HEK293 (cell line): ENCODE data around the gene FOXP1.
A peak's percentile ranks its signal among the peaks of the same experiment; 100 is the strongest.

Experiments used
- CTCF ChIA-PET: fragments of 350-600 bp; formaldehyde crosslinking; extraction: SDS; loops from one replicate; lab custom pipeline; 2021; ENCODE audit warnings: antibody characterized with exemption; lab: Yijun Ruan, JAX
- POLR2A ChIA-PET: fragments of 300-600 bp; formaldehyde crosslinking; extraction: SDS; loops from one replicate; lab custom pipeline; 2020; ENCODE audit warnings: antibody characterized with exemption, inconsistent platforms; lab: Yijun Ruan, JAX
- H3K27ac ChIP-seq: fragments of 200-500 bp; sonication (Bioruptor generic); 2 replicates; pipeline ENCODE4 v1.5.1; 2014; ENCODE audit warnings: low read depth, low read length, control low read depth, inconsistent platforms; ENCODE audit errors: extremely low read depth
- H3K36me3 ChIP-seq, 2 experiments: fragments of 200-500 bp in 1 of 2; sonication (Bioruptor generic) in 1 of 2; 1 replicate in 1 of 2; 2 replicates in 1 of 2; pipeline ENCODE4 v1.5.1; 2014 to 2017; ENCODE audit warnings: inconsistent platforms in 2 of 2, low read length in 2 of 2; ENCODE audit not compliant: control insufficient read depth in 2 of 2, insufficient read depth in 1 of 2
- H3K4me1 ChIP-seq: fragments of 200-500 bp; sonication (Bioruptor generic); 2 replicates; pipeline ENCODE4 v1.5.1; 2014; ENCODE audit warnings: mild to moderate bottlenecking, low read length, inconsistent platforms; ENCODE audit not compliant: control insufficient read depth, insufficient read depth
- H3K4me3 ChIP-seq: 2 replicates; pipeline ENCODE4 v1.5.1; 2011; ENCODE audit warnings: low read depth, mild to moderate bottlenecking, control low read depth, low read length, moderate library complexity
- H3K9me3 ChIP-seq: fragments of 200-500 bp; sonication (Bioruptor generic); 2 replicates; pipeline ENCODE4 v1.5.1; 2014; ENCODE audit warnings: low read depth, low read length, inconsistent platforms; ENCODE audit not compliant: control insufficient read depth, insufficient read depth
- GLIS2 ChIP-seq: fragments of 450-650 bp; formaldehyde crosslinking; IDR thresholded peaks from 2 replicates; pipeline ENCODE4 v1.5.1; 2016; ENCODE audit warnings: missing biosample characterization, missing genetic modification characterization
- HOXA7 ChIP-seq: sonication (generic); formaldehyde crosslinking; IDR thresholded peaks from 2 replicates; pipeline ENCODE4 v1.8.1; 2022; ENCODE audit warnings: missing genetic modification reagents, borderline replicate concordance
- KLF1 ChIP-seq: fragments of 450-650 bp; formaldehyde crosslinking; IDR thresholded peaks from 2 replicates; pipeline ENCODE4 v1.5.1; 2016; ENCODE audit warnings: missing biosample characterization, missing genetic modification characterization
- SCRT1 ChIP-seq: fragments of 450-650 bp; formaldehyde crosslinking; IDR thresholded peaks from 2 replicates; pipeline ENCODE4 v1.5.1; 2016; ENCODE audit warnings: missing biosample characterization, missing genetic modification characterization, borderline replicate concordance
- SCRT2 ChIP-seq: fragments of 450-650 bp; formaldehyde crosslinking; IDR thresholded peaks from 2 replicates; pipeline ENCODE4 v1.5.1; 2016; ENCODE audit warnings: missing biosample characterization, missing genetic modification characterization
- SP2 ChIP-seq: fragments of 450-650 bp; formaldehyde crosslinking; IDR thresholded peaks from 2 replicates; pipeline ENCODE4 v1.5.1; 2016; ENCODE audit warnings: missing biosample characterization, missing genetic modification characterization
- TCF7L2 ChIP-seq: IDR thresholded peaks from 2 replicates; pipeline ENCODE4 v1.6.1; 2011; ENCODE audit warnings: low read depth, mild to moderate bottlenecking, inconsistent platforms, low read length, moderate library complexity, borderline replicate concordance
- ZBTB1 ChIP-seq: fragments of 450-650 bp; formaldehyde crosslinking; IDR thresholded peaks from 2 replicates; pipeline ENCODE4 v1.5.1; 2016; ENCODE audit warnings: missing biosample characterization, missing genetic modification characterization
- ZNF274 ChIP-seq, 2 experiments: fragments of 200-500 bp in 1 of 2; fragments of 450-650 bp in 1 of 2; sonication (Bioruptor generic) in 1 of 2; formaldehyde crosslinking in 1 of 2; IDR thresholded peaks; 2 replicates each; pipeline versions ENCODE4 v1.5.1 to v1.6.1; 2014 to 2016; ENCODE audit warnings: borderline replicate concordance in 1 of 2, inconsistent platforms in 1 of 2, low read length in 1 of 2, missing biosample characterization in 1 of 2, missing genetic modification characterization in 1 of 2
- ZNF311 ChIP-seq: fragments of 450-650 bp; formaldehyde crosslinking; IDR thresholded peaks from 2 replicates; pipeline ENCODE4 v1.5.1; 2017; ENCODE audit warnings: missing biosample characterization, missing genetic modification characterization, borderline replicate concordance
- ZNF394 ChIP-seq: fragments of 450-650 bp; formaldehyde crosslinking; IDR thresholded peaks from 2 replicates; pipeline ENCODE4 v1.5.1; 2016; ENCODE audit warnings: missing biosample characterization, missing genetic modification characterization, mild to moderate bottlenecking, moderate library complexity, borderline replicate concordance
- ZNF510 ChIP-seq: fragments of 450-650 bp; formaldehyde crosslinking; IDR thresholded peaks from 2 replicates; pipeline ENCODE4 v1.5.1; 2018; ENCODE audit warnings: mild to moderate bottlenecking, missing genetic modification characterization, missing biosample characterization; ENCODE audit not compliant: insufficient replicate concordance
- ZNF600 ChIP-seq: fragments of 450-650 bp; formaldehyde crosslinking; IDR thresholded peaks from 2 replicates; pipeline ENCODE4 v1.5.1; 2016; ENCODE audit warnings: missing biosample characterization, missing genetic modification characterization
- ZNF658 ChIP-seq: fragments of 450-650 bp; formaldehyde crosslinking; IDR thresholded peaks from 2 replicates; pipeline ENCODE4; 2016; ENCODE audit warnings: missing biosample characterization, missing genetic modification characterization
- ZSCAN16 ChIP-seq: fragments of 450-650 bp; formaldehyde crosslinking; IDR thresholded peaks from 2 replicates; pipeline ENCODE4 v1.5.1; 2016; ENCODE audit warnings: missing biosample characterization, missing genetic modification characterization
- TF ChIP-seq, protein P1 (sequence below): fragments of 450-650 bp; formaldehyde crosslinking; IDR thresholded peaks from 2 replicates; pipeline ENCODE4 v1.5.1; 2016; ENCODE audit warnings: missing biosample characterization, missing genetic modification characterization
- TF ChIP-seq, protein P2 (sequence below): fragments of 450-650 bp; formaldehyde crosslinking; IDR thresholded peaks from 2 replicates; pipeline ENCODE4 v1.5.1; 2017; ENCODE audit warnings: missing biosample characterization, missing genetic modification characterization
- TF ChIP-seq, protein P3 (sequence below): fragments of 450-650 bp; formaldehyde crosslinking; IDR thresholded peaks from 2 replicates; pipeline ENCODE4 v1.5.1; 2016; ENCODE audit warnings: missing biosample characterization, missing genetic modification characterization

FOXP1 gene

DNA sequence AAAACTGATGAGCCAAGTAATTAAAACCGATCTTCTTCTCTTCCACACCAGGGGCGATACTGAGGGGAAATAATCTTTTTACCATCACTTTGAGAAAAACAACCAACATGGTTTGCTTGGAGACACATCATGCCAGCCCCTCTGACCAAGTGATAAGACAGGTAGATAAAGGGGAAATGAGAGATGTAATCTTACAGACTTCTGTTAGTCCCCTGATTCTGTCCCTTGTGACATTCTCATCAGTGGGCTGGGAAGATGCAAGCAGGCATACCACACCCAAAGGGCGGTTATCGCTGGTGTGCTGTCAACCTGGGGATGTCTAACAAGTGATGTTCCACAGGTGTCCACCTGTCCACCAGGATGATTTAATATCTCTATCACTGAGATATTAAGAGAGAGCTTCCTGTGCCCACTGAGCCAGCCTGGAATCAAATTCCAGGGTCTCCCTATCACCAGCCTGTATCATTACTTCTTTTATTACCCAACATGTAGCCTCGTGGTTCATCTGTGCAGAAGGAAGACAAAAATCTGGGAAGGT lies 315.0 kb downstream of the FOXP1 start:
- ChIA-PET CTCF (no interaction called here), POLR2A (no interaction called here)
- H3K4me3 ChIP-seq = no peak overlapping the region
- no peaks in the 10 kb centered on the region for H3K36me3 ChIP-seq
- H3K27ac ChIP-seq = no peak overlapping the region
- TF ChIP-seq SCRT2 (peak; percentile 71), KLF1 (tag by site-specific recombination) (no peak), SCRT1 (tag by site-specific recombination) (peak; percentile 76; the same call in 1 of the 2 replicates), ZNF311 (no peak), ZBTB1 (no peak)
- no peaks in the 10 kb centered on the region for H3K4me1 ChIP-seq
- no peaks in the 10 kb centered on the region for H3K9me3 ChIP-seq

DNA sequence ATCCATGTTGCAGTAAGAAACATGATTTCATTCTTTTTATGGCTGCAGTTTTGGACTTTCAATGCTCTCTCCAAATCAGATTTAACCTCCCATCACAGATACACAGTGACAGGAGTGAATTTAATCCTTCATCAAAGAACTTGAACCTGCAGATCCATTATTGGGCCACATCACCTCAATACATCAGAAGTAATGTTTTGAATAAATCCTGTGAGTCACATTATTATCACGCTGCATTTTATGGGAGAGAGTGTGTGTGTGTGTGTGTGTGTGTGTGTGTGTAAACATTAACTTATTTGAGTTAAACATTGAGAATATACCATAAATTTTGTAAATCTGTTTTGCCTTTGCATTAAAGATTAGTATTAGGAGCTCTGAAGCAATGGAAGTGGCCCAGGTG lies 316.7 kb downstream of the FOXP1 start:
- Histone ChIP-seq H3K27ac (no peak overlapping the region), H3K4me3 (no peak overlapping the region), H3K36me3 (no peaks in the 10 kb centered on the region), H3K9me3 (no peaks in the 10 kb centered on the region), H3K4me1 (no peaks in the 10 kb centered on the region)
- POLR2A ChIA-PET = no interaction called here
- CTCF ChIA-PET = interaction anchor here (0.7 kb wide), 1 partner anchor 19 kb away, joined by 3 read pairs; no protein-coding TSS in a partner anchor
- TF ChIP-seq ZNF510 (tag by site-specific recombination) = no peak
- TF ChIP-seq, protein P1, sequence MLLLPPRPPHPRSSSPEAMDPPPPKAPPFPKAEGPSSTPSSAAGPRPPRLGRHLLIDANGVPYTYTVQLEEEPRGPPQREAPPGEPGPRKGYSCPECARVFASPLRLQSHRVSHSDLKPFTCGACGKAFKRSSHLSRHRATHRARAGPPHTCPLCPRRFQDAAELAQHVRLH (tag by site-specific recombination) = no peak
- no peak for TF ChIP-seq SP2 (tag by site-specific recombination)
- no peak for TF ChIP-seq ZNF658 (tag by site-specific recombination)
- no peak for TF ChIP-seq HOXA7 (CRISPR knock-in tag)
- TF ChIP-seq, protein P2, sequence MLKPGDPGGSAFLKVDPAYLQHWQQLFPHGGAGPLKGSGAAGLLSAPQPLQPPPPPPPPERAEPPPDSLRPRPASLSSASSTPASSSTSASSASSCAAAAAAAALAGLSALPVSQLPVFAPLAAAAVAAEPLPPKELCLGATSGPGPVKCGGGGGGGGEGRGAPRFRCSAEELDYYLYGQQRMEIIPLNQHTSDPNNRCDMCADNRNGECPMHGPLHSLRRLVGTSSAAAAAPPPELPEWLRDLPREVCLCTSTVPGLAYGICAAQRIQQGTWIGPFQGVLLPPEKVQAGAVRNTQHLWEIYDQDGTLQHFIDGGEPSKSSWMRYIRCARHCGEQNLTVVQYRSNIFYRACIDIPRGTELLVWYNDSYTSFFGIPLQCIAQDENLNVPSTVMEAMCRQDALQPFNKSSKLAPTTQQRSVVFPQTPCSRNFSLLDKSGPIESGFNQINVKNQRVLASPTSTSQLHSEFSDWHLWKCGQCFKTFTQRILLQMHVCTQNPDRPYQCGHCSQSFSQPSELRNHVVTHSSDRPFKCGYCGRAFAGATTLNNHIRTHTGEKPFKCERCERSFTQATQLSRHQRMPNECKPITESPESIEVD = no peak

DNA sequence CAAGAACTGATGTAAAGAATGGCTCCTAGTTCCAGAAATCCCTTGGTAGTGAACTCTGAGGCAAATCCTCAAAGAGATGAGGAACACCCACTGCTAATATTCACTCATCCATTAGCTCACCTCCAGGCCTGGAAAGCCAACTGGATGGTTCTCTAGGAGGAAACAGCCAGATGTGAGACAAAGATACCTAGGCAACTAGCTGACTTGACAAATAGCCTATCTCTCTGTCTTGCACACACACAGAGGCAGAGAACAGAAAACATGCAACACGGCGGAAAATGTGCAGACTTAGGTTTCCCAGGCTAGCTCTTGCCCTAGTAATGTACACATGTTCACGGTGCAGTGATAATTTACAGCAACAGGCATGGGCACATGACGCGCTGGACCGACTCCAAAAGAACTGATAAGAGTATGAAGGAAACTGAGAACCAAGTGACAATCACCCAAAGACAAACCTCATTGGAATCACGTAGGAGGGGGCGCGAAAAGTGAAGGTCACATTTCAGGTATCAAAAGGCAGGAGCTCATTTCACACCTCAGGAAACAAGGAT lies 318.1 kb downstream of the FOXP1 start:
- H3K9me3 ChIP-seq = no peaks in the 10 kb centered on the region
- POLR2A ChIA-PET = no interaction called here
- H3K27ac ChIP-seq = no peak overlapping the region
- TF ChIP-seq ZNF600 = no peak
- TF ChIP-seq, protein P3, sequence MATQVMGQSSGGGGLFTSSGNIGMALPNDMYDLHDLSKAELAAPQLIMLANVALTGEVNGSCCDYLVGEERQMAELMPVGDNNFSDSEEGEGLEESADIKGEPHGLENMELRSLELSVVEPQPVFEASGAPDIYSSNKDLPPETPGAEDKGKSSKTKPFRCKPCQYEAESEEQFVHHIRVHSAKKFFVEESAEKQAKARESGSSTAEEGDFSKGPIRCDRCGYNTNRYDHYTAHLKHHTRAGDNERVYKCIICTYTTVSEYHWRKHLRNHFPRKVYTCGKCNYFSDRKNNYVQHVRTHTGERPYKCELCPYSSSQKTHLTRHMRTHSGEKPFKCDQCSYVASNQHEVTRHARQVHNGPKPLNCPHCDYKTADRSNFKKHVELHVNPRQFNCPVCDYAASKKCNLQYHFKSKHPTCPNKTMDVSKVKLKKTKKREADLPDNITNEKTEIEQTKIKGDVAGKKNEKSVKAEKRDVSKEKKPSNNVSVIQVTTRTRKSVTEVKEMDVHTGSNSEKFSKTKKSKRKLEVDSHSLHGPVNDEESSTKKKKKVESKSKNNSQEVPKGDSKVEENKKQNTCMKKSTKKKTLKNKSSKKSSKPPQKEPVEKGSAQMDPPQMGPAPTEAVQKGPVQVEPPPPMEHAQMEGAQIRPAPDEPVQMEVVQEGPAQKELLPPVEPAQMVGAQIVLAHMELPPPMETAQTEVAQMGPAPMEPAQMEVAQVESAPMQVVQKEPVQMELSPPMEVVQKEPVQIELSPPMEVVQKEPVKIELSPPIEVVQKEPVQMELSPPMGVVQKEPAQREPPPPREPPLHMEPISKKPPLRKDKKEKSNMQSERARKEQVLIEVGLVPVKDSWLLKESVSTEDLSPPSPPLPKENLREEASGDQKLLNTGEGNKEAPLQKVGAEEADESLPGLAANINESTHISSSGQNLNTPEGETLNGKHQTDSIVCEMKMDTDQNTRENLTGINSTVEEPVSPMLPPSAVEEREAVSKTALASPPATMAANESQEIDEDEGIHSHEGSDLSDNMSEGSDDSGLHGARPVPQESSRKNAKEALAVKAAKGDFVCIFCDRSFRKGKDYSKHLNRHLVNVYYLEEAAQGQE (tag by site-specific recombination) = no peak
- no peak for TF ChIP-seq ZNF394 (tag by site-specific recombination)
- no peak for TF ChIP-seq ZSCAN16 (tag by site-specific recombination)
- TF ChIP-seq GLIS2 (tag by site-specific recombination) = no peak
- TF ChIP-seq ZNF274 (IDR thresholded peaks at IDR 0.05; ENCODE audit: low read length) = no peak
- TF ChIP-seq ZNF274 (tag by site-specific recombination; IDR thresholded peaks at IDR 0.05; ENCODE audit: borderline replicate concordance) = no peak
- no peak for TF ChIP-seq TCF7L2
- no peaks in the 10 kb centered on the region for H3K4me1 ChIP-seq
- H3K4me3 ChIP-seq = no peak overlapping the region
- H3K36me3 ChIP-seq = no peaks in the 10 kb centered on the region
- CTCF ChIA-PET = no interaction called here
